Kidney tubule cell (primary cell): ENCODE data around the gene ACSF2.
"Not testable (repeated sequence)": the region's sequence is repeated elsewhere in the genome, so short reads cannot be mapped to it uniquely, and the experiment has no call there.

ENCODE experiments used
- DNase-seq: peaks from one replicate; pipeline ENCODE4 v3.0.0-alpha.2; 2018; ENCODE audit warnings: low spot score

The ACSF2 gene, protein sequence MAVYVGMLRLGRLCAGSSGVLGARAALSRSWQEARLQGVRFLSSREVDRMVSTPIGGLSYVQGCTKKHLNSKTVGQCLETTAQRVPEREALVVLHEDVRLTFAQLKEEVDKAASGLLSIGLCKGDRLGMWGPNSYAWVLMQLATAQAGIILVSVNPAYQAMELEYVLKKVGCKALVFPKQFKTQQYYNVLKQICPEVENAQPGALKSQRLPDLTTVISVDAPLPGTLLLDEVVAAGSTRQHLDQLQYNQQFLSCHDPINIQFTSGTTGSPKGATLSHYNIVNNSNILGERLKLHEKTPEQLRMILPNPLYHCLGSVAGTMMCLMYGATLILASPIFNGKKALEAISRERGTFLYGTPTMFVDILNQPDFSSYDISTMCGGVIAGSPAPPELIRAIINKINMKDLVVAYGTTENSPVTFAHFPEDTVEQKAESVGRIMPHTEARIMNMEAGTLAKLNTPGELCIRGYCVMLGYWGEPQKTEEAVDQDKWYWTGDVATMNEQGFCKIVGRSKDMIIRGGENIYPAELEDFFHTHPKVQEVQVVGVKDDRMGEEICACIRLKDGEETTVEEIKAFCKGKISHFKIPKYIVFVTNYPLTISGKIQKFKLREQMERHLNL

GRCh38 chr17:50425682-50426471 is at the start of gene ACSF2:
Gene ACSF2, plus strand, starts transcription at chr17:50426218. Its CDS starts 44 bp downstream, at chr17:50426262.
- DNase-seq = peak; percentile 60

- DNase-seq = no peak
Observed at GRCh38 chr17:50379351-50380132, 46.5 kb upstream of the ACSF2 start.

GRCh38 chr17:50380369-50381259 is 45.4 kb upstream of the ACSF2 start:
- DNase-seq = no peak

GRCh38 chr17:50381260-50381815 is 44.7 kb upstream of the ACSF2 start:
- no peak for DNase-seq

- no peak for DNase-seq
Observed at GRCh38 chr17:50381920-50382319, 44.1 kb upstream of the ACSF2 start.

DNA sequence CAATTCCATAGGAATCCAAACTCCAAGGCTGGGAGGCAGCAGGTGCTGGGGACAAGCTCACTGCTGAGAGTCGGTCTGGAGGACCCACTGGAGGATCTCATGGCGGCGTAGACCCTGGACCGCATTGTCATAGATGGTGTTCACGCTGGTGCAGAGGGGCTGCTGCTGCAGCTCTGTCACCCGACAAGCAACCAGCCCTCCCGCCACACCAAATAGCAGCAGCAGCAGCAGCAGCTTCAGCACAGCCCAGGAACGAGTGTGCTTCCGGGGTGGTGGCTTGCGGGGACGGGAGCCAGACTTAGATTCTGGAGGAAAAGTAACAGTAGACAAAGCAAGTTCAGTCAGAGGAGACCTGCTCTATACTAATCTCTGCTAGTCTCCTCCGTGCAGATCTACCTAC is 43.1 kb upstream of the ACSF2 start:
- no peak for DNase-seq

DNA sequence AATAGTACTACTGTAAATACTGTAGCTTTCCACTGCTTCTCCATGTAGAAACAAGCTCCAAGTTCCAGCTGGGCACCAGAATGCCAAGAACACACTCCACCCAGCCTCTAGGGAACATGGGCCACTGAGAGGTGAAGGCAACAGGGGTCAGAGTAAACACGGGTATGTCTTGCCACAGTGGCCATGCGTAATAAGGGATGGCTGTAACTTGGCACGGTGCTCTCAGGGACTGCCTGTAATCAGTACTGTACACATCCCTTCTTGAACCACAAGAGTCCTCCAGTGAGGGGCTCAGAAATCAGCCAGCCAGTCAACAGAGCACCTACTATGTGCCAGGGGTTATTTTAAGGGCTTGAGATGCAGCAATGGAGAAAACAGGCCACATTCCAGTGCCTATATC is 39.5 kb upstream of the ACSF2 start:
- no peak for DNase-seq

GRCh38 chr17:50388728-50389127 is 37.3 kb upstream of the ACSF2 start:
- no peak for DNase-seq

GRCh38 chr17:50389534-50389933 is 36.5 kb upstream of the ACSF2 start:
- no peak for DNase-seq

- no peak for DNase-seq
Observed at GRCh38 chr17:50392621-50393020, 33.4 kb upstream of the ACSF2 start.

DNA sequence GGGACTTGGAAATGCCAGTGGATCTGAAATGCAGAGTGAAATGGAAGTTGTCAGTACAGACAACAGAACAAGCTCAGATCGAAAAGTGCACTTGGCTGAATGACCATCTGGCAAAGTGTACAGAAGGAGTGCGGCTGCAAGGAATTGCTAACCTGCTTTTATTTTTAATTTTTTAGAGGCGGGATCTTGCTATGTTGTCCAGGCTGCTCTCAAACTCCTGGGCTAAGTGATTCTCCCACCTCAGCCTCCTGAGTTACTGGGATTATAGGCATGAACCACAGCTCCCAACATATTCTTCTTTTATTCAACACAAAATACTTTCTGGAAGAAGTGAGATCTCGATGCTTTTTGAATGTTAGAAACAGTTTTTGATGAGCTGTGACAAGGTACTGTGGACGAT is 32.3 kb upstream of the ACSF2 start:
- DNase-seq = no peak

GRCh38 chr17:50394711-50395110 is 31.3 kb upstream of the ACSF2 start:
- no peak for DNase-seq

DNA sequence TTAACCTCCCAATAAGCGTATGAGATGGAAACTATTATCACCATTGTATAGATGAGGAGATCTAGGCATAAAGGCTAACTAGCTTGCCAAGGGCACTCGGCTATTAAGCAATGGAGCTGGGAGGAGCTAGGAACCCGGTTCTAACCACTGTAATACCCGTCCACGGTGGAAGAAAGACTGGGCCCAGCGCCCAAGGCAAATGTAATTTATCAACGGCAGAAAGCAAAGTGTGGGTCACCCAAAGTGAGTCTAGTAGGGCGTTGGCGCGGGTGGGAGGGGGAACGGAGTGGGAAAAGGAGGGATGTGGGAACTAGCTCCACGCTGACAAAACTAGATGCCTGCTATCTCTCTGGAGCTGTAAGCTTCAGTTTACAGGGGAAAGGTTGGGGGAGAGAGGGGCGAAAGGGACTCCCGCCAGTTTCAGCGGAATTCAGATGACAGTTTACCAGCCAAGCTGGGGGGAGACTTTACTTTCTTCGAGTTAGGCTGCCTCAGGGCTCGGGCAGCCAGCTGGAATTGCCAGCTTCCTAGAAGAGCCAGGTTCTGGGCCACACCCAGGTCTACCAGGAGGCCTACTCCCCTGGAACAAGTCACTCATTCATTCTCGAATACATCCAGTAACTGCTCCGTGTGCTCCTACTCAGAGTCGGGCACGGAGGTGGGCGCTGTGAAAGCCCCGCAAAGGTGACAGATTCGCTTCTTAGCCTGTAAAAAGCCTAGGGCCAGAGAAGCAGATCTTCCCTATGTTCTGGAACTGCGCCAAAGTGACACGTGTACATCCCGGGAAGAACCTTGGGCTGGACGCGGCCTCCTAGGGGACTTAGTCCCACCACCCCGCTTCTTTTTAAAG is 29.5 kb upstream of the ACSF2 start:
- DNase-seq = peak; percentile 60

GRCh38 chr17:50397111-50397918 is 28.7 kb upstream of the ACSF2 start, which contains the start of gene LRRC59:
Gene LRRC59, minus strand, starts transcription at chr17:50397523. Its CDS starts 206 bp downstream, at chr17:50397317.
- peak; percentile 88 for DNase-seq

DNA sequence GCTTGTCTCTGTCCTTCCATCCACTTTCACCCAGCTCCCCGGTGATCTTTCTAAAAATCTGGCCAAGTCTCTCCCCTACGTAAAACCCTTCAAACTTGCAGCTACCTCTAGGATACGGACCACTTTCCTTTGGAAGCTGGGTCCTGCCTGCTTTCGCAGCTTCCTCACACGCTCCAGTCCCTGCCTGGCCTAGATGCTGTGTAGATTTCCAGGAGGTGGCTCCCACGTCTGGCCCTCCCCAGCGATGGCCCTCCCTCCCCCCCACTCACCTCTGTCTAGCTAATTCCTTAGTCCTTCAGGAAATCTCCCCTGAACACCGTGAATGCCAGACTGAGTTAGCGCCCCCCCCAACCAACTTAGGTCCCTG is 28.1 kb upstream of the ACSF2 start:
- DNase-seq = no peak

GRCh38 chr17:50398672-50399071 is 27.3 kb upstream of the ACSF2 start:
- DNase-seq = not testable (repeated sequence)

GRCh38 chr17:50399591-50399990 is 26.4 kb upstream of the ACSF2 start:
- not testable (repeated sequence) for DNase-seq

DNA sequence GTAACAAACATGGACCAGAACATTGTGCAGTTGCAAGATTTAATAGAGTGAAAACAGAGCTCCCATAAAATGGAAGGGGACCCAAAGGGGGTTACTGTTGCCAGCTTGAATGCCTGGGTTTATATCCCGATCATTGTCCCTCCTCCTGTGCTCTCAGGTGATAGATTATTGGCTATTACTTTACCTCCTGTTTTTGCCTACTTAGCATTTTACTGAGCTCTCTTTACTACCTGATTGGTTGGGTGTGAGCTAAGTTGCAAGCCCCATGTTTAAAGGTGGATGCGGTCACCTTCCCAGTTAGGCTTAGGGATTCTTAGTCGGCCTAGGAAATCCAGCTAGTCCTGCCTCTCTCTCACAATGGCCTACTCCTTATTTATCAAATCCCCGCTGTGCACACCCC is 20.7 kb upstream of the ACSF2 start:
- DNase-seq = not testable (repeated sequence)

- DNase-seq = no peak
Observed at GRCh38 chr17:50406578-50406977, 19.4 kb upstream of the ACSF2 start.
